MM.1S (cell line): Measurements from ENCODE around the gene PTPN12.
A peak's percentile ranks its signal among the peaks of the same experiment; 100 is the strongest.
"Not testable (repeated sequence)": the region's sequence is repeated elsewhere in the genome, so short reads cannot be mapped to it uniquely, and the experiment has no call there.

Experiments
- DNase-seq: peaks from one replicate; pipeline ENCODE4 v3.0.0-alpha.2; 2015
- H2AFZ ChIP-seq: fragments of 300-600 bp; sonication (generic); 2 replicates; pipeline ENCODE4 v1.6.0; 2016; ENCODE audit warnings: antibody characterized with exemption, low read length
- H3F3A ChIP-seq: fragments of 300-600 bp; sonication (generic); 2 replicates; pipeline ENCODE4 v1.6.1; 2016; ENCODE audit warnings: mild to moderate bottlenecking, antibody characterized with exemption, low read length, moderate library complexity, mixed read lengths; ENCODE audit not compliant: insufficient read depth
- H3K27ac ChIP-seq: fragments of 300-600 bp; sonication (generic); 2 replicates; pipeline ENCODE4 v1.5.1; 2016; ENCODE audit warnings: mild to moderate bottlenecking, low read length
- H3K27me3 ChIP-seq: fragments of 300-600 bp; sonication (generic); replicated peaks from 2 replicates; pipeline ENCODE4 v1.6.0; 2016; ENCODE audit warnings: low read length; ENCODE audit not compliant: insufficient read depth
- H3K36me3 ChIP-seq: fragments of 300-600 bp; sonication (generic); replicated peaks from 2 replicates; pipeline ENCODE4 v1.6.1; 2016; ENCODE audit warnings: mild to moderate bottlenecking, low read length, mixed read lengths; ENCODE audit not compliant: insufficient read depth
- H3K4me1 ChIP-seq: fragments of 300-600 bp; sonication (generic); 2 replicates; pipeline ENCODE4 v1.6.1; 2016; ENCODE audit warnings: low read length, mixed read lengths
- H3K4me2 ChIP-seq: fragments of 300-600 bp; sonication (generic); 2 replicates; pipeline ENCODE4 v1.6.0; 2016; ENCODE audit warnings: low read depth, low read length
- H3K4me3 ChIP-seq: fragments of 300-600 bp; sonication (generic); 2 replicates; pipeline ENCODE4 v1.5.1; 2016; ENCODE audit warnings: low read length, mixed read lengths
- H3K79me2 ChIP-seq: fragments of 300-600 bp; sonication (generic); 2 replicates; pipeline ENCODE4 v1.6.1; 2016; ENCODE audit warnings: mixed run types, low read length, mixed read lengths
- H3K9ac ChIP-seq: fragments of 300-600 bp; sonication (generic); 2 replicates; pipeline ENCODE4 v1.6.1; 2016; ENCODE audit warnings: low read length, mixed read lengths
- H3K9me2 ChIP-seq: fragments of 300-600 bp; sonication (generic); replicated peaks from 2 replicates; pipeline ENCODE4 v1.6.1; 2016; ENCODE audit warnings: mild to moderate bottlenecking, low read length, mixed read lengths; ENCODE audit not compliant: insufficient read depth
- H3K9me3 ChIP-seq: fragments of 300-600 bp; sonication (generic); replicated peaks from 2 replicates; pipeline ENCODE4 v1.6.1; 2016; ENCODE audit warnings: mild to moderate bottlenecking, low read length, mixed read lengths; ENCODE audit not compliant: insufficient read depth
- H4K20me1 ChIP-seq: fragments of 300-600 bp; sonication (generic); 2 replicates; pipeline ENCODE4 v1.6.1; 2016; ENCODE audit warnings: mild to moderate bottlenecking, low read length, moderate library complexity, mixed read lengths; ENCODE audit not compliant: insufficient read depth
- EZH2 ChIP-seq: fragments of 300-600 bp; sonication (generic); optimal IDR thresholded peaks from 2 replicates; pipeline ENCODE3; 2017; ENCODE audit warnings: low read depth, mild to moderate bottlenecking, antibody characterized with exemption, low read length, mixed read lengths
- EZH2phosphoT487 ChIP-seq: fragments of 300-600 bp; sonication (generic); IDR thresholded peaks from 2 replicates; pipeline ENCODE4 v1.6.1; 2018; ENCODE audit warnings: antibody characterized with exemption, low read length
- TF ChIP-seq, protein P1 (sequence below): fragments of 300-600 bp; sonication (generic); IDR thresholded peaks from 2 replicates; pipeline ENCODE4 v1.5.1; 2016; ENCODE audit warnings: antibody characterized with exemption, low read length, mixed read lengths

Gene PTPN12

DNA sequence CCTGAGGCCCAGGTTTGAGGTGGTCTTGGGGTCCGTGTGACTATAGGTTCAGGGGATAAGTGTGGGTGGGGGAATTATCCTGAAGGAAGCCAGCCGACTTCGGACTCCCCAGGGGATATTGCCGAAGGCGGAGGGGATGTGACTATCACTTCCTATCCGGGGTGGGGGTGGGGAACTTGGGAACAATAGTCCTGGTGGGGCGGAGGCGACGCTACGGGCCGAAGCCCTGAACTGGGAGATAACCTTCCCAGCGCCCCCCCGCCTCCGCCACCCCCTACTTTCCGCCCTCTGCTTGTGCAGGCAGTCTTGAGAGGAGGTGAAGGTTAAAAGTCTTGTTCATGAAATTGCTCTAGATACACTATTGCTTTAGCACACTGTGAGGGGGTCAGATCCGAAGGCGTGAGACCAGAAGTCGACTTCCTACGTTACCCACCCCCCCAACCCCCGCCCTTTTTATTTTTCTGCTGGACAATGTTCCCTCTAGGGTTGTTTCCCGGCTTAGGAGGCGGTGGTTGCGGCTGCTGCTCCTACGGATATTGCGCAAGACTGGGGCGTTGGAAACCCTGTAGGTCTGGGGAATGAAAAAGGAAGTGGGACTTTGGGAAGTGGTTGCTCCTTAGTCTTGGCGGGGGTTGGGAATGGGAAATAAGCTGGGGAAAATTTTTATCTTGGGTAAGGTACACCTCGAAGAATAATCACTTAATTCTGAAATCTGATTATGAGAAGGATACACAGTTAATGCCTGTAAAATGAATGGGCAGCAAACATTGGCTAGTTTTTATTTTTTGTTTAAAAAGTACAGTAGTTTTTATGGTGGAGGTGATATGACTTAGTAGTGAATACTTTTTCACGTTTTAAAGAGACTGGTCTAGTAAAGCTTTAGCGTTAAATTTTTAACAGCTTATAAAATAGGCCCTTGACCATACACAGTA is 1.5 kb downstream of the PTPN12 start:
- H3K4me2 ChIP-seq: peak overlapping the region; percentile 80
- no peaks in the 10 kb centered on the region for H3K27me3 ChIP-seq
- H3K4me1 ChIP-seq: no peaks in the 10 kb centered on the region
- H3F3A ChIP-seq: no peaks in the 10 kb centered on the region
- no peak overlapping the region for H3K27ac ChIP-seq
- TF ChIP-seq EZH2phosphoT487 (no peak), EZH2 (no peak)
- TF ChIP-seq, protein P1, sequence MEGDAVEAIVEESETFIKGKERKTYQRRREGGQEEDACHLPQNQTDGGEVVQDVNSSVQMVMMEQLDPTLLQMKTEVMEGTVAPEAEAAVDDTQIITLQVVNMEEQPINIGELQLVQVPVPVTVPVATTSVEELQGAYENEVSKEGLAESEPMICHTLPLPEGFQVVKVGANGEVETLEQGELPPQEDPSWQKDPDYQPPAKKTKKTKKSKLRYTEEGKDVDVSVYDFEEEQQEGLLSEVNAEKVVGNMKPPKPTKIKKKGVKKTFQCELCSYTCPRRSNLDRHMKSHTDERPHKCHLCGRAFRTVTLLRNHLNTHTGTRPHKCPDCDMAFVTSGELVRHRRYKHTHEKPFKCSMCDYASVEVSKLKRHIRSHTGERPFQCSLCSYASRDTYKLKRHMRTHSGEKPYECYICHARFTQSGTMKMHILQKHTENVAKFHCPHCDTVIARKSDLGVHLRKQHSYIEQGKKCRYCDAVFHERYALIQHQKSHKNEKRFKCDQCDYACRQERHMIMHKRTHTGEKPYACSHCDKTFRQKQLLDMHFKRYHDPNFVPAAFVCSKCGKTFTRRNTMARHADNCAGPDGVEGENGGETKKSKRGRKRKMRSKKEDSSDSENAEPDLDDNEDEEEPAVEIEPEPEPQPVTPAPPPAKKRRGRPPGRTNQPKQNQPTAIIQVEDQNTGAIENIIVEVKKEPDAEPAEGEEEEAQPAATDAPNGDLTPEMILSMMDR: no peak
- no peaks in the 10 kb centered on the region for H3K9me3 ChIP-seq
- H3K9ac ChIP-seq: peak overlapping the region; percentile 67; the same call in 1 of the 2 replicates
- no peaks in the 10 kb centered on the region for H3K9me2 ChIP-seq
- H3K79me2 ChIP-seq: peaks cover 35% of the 10 kb centered on the region
- no peaks in the 10 kb centered on the region for H4K20me1 ChIP-seq
- H3K4me3 ChIP-seq: peak overlapping the region; percentile 95
- no peak for DNase-seq
- no peaks in the 10 kb centered on the region for H3K36me3 ChIP-seq
- H2AFZ ChIP-seq: peak overlapping the region; percentile 93

DNA sequence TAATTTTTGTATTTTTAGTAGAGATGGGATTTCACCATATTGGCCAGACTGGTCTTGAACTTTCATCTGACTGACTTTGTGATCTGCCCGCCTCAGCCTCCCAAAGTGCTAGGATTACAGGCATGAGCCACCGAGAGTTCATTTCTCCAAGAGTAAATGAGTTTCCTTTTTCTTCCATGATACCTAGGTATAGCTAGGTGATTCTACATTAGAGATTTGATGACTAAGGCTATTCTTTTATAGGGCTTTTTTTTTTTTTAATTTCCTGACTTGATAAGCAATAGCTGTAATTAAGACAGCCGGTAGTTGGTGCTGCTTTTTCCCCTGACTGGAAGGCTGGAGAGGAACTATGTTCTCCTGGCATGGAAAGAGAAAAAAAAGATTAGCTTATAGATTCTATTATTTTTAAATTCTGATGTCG is 3.3 kb downstream of the PTPN12 start:
- Histone ChIP-seq H3F3A (no peaks in the 10 kb centered on the region), H4K20me1 (no peaks in the 10 kb centered on the region), H3K4me1 (no peaks in the 10 kb centered on the region), H3K27ac (no peak overlapping the region), H3K4me2 (no peak overlapping the region), H3K9ac (no peak overlapping the region), H3K36me3 (no peaks in the 10 kb centered on the region), H3K9me3 (no peaks in the 10 kb centered on the region), H2AFZ (no peak overlapping the region), H3K4me3 (no peak overlapping the region), H3K79me2 (peaks cover 43% of the 10 kb centered on the region), H3K9me2 (no peaks in the 10 kb centered on the region), H3K27me3 (no peaks in the 10 kb centered on the region)
- DNase-seq: no peak
- no peak for TF ChIP-seq EZH2phosphoT487
- TF ChIP-seq, protein P1: no peak
- TF ChIP-seq EZH2: no peak

DNA sequence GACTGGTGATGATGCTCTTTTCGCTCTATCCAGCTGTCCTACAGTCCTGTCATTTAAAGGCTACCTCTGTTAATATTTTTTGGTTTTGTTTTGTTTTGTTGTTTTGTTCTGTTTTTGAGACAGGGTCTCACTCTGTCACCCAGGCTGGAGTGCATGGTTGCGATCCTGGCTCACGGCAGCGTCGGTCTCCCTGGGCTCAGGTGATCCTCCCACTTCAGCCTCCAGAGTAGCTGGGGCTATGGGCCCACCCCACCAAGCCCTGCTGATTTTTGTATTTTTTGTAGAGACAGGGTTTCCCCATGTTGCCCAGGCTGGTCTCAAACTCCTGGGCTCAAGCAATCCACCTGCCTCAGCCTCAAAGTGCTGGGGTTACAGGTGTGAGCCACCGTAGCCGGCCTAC is 3.9 kb downstream of the PTPN12 start:
- H3F3A ChIP-seq, H3K27me3 ChIP-seq, H4K20me1 ChIP-seq, H3K9ac ChIP-seq, H3K4me1 ChIP-seq, H3K36me3 ChIP-seq, H3K27ac ChIP-seq, H3K4me2 ChIP-seq, H3K4me3 ChIP-seq, DNase-seq, H2AFZ ChIP-seq, H3K9me2 ChIP-seq, H3K9me3 ChIP-seq: not testable (repeated sequence)
- H3K79me2 ChIP-seq: peaks cover 43% of the 10 kb centered on the region

DNA sequence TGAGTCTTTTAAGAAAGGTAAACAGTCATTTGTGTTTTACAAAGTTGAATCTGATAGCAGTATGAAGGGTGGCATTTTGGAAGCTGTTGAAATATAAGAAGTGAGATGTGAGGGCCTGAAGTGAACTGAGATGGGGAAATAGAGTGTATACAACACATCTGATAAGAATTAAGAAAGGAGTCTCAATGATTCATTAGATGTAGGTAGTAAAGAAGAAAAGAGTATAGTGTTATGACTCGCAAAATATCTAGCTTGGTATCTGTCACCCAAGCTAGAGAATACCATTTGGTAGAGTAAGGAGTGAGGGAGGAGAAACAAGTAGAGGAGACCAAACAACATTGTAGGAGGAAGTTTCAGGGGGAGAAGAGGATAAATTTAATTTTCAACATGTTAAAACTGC is 5.3 kb downstream of the PTPN12 start:
- Histone ChIP-seq H3K9me2 (no peaks in the 10 kb centered on the region), H3K79me2 (peaks cover 42% of the 10 kb centered on the region), H3K9ac (no peak overlapping the region), H3K4me2 (no peak overlapping the region), H2AFZ (no peak overlapping the region), H3F3A (no peaks in the 10 kb centered on the region), H3K27ac (no peak overlapping the region), H3K4me1 (no peaks in the 10 kb centered on the region), H3K36me3 (no peaks in the 10 kb centered on the region), H4K20me1 (no peaks in the 10 kb centered on the region), H3K27me3 (no peaks in the 10 kb centered on the region), H3K4me3 (no peak overlapping the region), H3K9me3 (no peaks in the 10 kb centered on the region)
- TF ChIP-seq EZH2 (no peak), EZH2phosphoT487 (no peak)
- TF ChIP-seq, protein P1: no peak
- no peak for DNase-seq
